NCI-H1105 treated with DMSO at 0.1 percent for 48 hours (cell line): ENCODE data around the gene HCN4.
"Not testable (repeated sequence)": the region's sequence is repeated elsewhere in the genome, so short reads cannot be mapped to it uniquely, and the experiment has no call there.

Source experiments
- DNase-seq: peaks from one replicate; lab custom pipeline; 2025; lab: John Stamatoyannopoulos, UW

HCN4 gene

DNA sequence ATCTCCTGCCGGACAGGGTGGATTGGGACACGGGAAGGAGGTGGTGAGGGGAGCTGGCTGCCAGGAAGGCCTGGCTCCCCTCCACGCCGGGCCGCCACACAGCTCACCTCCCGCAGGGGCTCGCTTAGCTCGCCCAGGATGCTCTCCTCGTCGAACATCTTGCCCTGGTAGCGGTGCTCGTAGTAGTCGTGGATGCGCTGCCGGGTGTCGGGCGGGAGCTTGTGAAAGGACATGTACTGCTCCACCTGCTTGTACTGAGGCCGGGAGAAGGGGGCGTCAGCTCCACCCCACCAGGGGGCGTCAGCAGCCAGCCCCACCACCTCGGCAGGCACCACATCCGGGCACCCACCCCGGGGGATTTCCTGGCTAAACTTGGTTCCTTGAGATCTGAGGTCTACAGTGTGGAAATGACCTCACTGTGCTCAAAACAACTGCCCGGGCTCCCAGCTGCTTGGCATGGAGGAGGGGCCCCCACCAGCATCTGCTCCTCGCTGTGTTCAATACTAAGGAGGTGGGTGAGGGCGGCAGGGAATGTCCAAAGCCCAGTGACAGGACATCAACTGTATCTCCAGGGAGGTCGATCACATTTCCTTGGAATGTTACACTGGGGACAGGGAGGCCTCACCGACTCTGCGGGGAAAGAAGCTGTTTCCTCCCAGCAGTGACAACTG is 43.4 kb downstream of the HCN4 start:
- no peak for DNase-seq

GRCh38 chr15:73324496-73325170 is 44.1 kb downstream of the HCN4 start:
- no peak for DNase-seq

GRCh38 chr15:73323956-73324355 is 44.8 kb downstream of the HCN4 start:
- DNase-seq, result no peak

DNA sequence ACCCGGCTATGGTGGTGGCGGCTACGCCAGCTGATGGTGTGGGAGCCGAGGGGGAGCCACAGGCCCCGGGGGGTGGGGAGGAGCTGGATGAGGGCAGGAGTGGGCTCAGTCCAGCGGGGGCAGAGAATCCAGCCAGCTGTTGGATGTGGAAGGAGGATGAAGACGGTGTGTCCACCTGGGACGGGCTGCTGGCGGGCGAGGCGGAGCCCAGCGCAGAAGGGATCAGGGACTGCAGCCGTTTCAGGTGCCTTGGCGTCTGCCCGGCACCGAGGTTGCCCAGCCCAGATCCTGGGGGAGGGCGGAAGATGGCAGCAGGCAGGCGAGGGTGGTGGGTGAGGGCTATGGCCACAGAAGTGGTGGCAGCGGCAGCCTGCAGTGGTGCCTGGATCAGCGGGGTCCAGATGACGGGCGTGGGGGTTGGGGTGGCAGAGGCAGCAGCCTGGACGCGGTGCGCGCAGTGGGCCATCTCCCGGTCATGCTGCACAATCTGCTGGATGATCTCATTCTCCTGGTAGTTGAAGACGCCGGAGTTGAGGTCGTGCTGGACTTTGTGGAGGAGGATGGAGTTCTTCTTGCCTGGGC is 45.3 kb downstream of the HCN4 start:
- DNase-seq, result no peak

- DNase-seq, result no peak
Observed at GRCh38 chr15:73322665-73323373, 45.9 kb downstream of the HCN4 start.

DNA sequence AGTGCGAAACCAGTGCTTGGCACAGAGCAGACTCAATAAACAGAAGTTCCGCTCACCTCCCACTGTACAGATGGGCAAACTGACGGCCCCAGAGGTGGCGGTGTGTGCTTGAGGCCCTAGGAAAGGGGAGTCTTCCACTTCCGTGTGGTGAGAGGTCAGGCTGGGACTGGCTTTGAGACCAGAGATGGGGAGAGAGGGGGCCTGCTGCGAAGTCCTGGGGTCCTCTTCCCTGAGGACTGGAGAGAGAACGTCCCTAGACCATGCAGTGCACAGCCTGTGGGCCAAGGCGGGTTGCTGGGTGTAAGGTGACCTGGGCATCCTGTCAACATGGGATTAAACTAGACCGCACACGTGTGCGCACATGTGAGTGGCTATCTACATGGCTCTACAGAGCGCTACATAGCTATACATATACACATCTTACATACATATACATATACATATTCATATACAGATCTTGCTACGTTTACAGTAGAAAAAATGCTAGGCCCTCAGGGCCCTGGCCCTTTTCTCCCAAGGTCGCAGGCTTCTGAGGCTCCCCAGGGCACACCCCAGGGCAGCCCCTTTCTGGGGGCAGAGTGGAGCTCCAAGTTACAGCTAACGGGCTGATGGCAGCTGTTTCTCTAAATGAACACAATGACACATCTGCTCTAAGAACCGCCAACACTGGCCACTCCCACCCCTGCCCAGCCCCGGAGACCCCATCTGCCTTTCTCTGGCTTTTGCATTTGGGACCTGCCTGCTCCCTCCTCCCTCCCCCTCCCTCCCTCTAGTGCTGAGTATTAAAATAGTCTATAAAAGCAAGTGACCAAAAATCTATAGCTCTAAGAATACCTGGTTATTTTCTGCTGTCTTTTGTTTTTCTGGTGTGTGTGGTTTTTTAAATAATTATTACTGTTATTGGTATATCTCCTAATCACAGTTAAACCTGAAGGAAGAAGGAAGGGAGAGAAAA is 47.0 kb downstream of the HCN4 start:
- DNase-seq, result no peak

DNA sequence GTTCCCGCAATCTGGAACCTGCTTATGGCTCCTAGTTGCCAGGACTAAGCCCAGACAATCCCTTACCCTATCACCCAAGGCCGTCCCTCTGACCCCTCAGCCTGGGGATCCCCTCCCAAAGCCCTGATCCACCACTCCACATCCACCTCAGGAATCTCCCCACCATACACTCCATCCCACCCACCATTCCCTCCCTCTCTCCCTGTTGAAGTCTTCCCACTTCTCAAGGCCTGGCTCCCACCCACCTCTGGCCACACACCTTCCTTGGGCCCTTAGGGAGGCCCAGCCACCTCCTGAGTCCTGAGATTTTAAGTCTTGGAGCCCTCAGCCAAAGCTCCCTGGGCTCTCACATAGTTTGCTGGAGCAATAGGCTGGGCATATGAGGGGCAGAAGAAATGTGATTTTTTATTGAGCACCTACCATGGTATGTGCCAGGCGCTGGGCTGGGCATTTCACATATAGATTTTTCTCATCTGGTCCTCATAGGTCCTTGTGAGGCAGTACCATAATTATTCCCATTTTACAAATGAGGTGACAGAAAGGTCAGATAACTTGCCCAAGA is 48.1 kb downstream of the HCN4 start:
- DNase-seq, result no peak

GRCh38 chr15:73319460-73320245 is 49.1 kb downstream of the HCN4 start:
- no peak for DNase-seq

DNA sequence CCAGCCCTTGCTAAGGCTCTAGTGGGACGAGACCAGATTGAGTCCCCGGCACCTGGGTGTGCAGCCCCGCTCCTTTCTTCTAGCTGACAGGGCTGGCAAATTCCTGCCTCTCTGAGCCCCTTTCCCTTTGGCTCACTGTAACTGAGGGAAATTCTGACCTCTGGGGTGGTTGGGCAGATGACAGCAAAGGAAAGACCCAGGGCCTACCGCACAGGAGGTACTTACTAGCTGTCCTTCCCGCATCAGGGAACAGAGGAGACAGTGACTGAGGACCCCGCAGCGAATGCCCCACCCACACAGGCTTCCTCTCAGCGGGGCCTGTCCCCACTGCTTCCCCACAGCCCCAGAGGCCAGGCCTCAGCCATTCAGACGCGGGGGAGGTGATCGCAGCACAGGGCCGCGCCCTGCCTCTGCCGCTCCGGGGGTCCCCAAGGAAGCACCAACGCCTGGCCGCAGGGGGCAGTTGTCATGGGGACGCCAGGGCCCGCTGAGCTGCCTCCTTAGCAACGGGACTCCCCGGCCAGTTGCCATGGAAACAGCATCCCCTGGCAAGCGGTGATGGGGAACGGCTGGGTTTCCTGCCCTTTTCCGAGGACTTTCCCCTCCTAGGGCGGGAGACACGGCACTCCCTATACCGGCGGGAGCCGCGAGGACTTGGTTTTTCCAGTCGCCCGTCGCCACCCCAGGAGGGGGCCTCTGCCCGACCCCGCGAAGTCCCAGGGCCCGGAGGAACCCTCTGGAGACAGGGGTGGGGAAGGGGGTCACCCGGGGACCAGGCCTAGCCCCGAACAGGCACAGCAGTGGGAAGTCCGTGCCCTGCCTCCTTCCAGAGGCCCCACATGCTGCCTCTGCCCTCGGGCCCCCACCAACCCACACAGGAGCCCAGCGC is 50.1 kb downstream of the HCN4 start:
- peak; percentile 4 for DNase-seq

DNA sequence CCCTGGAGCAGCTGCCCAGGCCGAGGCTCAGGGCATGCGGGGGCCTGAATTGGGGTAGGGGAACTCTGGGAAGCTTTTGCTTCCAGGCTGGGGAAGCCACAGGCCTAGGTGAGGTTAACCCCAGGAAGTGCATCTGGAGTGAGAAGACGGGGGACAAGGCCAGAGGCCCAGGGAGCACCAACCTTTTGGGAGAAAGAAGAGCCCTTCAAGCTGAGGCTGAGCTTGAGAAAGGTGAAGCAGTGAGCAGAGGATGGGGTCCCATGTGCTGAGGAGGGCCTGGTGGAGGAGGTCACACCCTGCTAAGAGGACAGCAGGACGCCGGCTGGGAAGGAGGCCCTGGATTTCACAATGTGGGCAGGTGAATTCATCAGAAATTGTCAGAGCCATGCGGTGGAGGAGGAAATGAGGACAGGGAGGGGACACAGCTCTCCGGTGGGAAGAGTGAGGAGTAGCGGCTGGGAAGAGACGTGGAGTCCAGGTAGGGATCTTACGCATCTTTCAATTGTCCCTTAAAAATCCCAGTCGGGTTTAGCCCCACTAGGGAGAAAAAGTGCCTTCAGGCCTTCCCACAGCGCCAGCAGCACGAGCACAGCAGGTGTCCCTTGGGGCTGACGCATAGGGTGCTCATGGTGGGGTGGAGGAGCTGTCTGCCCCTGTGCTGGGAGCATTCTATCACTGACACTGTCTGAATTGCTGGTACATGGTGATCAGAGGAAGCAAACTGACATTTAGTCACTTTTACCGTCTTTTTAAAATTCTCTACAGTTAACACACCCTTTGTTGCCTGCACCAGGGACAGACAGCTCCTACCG is 50.9 kb downstream of the HCN4 start:
- no peak for DNase-seq

DNA sequence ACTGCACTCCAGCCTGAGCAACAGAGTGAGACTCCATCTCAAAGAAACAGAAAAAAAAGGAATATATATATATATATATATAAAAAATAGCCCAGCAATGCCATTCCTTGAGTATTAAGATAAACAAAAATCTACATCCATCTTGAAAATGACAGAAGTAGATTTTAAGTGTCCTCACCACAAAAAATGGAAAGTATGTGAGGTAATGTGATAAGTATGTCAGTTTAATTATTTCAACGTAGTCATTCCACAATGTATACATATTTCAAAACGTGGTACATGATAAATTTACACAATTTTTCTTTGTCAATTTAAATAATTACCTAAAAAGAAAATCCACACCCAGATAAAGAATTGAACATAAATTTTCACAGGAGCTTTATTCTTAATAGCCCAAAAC is 54.9 kb downstream of the HCN4 start:
- DNase-seq, result no peak

- no peak for DNase-seq
Observed at GRCh38 chr15:73308305-73308704, 60.5 kb downstream of the HCN4 start.

DNA sequence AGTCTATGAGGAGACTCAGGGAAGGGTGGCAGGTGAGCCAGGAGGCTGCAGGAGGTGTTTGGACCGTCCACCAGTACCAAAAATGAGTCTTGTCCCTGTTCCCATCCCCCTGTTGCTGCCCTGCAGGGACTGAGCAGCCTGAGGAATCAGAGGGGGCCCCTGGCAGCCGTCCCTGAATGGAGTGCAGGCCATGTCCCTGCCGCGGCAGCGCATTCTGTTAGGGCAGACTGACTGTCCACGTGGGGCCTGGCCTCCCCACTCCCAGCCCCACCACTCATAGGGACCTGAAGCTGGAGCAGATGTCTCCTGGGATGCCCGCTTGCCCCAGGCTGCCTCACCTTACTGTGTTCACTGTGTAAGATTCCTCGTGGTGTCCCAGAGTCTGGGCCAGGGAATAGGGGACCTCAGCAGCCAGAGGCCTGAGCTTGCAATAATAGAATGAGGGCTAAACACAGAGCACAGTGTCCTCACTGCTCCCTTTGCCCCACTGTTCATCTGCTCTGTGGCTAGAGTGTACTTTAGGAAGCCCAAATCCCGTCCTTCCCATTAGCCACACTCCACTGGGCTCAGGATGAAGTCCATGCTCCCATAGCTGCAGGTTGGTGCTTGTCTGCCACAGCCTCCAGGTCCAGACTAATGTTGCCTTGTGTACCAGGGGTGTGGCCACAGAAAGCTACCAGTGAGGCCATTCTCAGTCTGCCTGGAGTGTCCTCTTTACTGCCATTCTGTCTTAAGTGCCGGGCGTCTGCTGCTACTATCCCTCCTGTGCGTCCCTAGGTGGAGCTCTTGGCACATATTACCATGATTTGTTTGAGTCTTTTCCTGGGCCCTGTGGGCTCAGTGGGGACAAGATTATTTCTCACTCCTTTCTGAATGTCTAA is 63.2 kb downstream of the HCN4 start:
- DNase-seq, result peak; percentile 75

DNA sequence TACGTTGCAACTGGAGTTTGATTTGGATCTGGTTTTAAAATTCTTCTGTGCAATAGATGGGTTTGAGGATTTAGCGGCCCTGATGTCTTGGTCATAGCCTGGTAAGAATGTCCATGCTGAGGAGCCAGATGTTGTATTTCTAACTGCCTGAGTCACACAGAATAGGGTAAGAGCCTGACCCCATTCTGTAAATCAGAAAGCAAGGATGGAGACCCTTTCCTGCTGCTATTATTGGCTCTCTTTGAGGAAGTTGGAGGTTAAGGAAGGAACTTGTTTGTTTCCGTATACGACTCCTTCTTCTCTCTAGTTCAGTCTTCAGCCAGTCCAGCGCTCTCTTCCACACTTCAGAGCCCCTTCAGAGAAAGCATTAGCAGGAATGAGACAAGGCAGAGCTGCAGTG is 65.1 kb downstream of the HCN4 start:
- DNase-seq, result no peak

GRCh38 chr15:73300286-73300685 is 68.5 kb downstream of the HCN4 start:
- not testable (repeated sequence) for DNase-seq

- DNase-seq, result no peak
Observed at GRCh38 chr15:73298522-73299245, 70.1 kb downstream of the HCN4 start.
